IMR-90 (cell line): ENCODE results near the gene MADD. TPM values are rescaled to one million over a fixed set of nuclear protein-coding genes. Genes with fewer than 3 reads are reported as not detected.

Source experiments
- ATAC-seq: fragments of 200-7000 bp; cut with Tn5 transposase; 2 replicates; pipeline ENCODE4 v1.9.1; 2020; ENCODE audit warnings: low read depth, mild to moderate bottlenecking, moderate library complexity
- BruUV-seq: library from RNA; stranded (reverse); fragments of 400-500 nt; replicated peaks from 2 replicates; lab custom pipeline; 2021; lab: Mats Ljungman, UMichigan
- CTCF ChIA-PET: fragments of 300-600 bp; formaldehyde crosslinking; extraction: SDS; loops from one replicate; lab custom pipeline; 2021; ENCODE audit warnings: antibody characterized with exemption; lab: Yijun Ruan, JAX
- POLR2A ChIA-PET: fragments of 300-600 bp; sonication (Branson Sonifier 250); formaldehyde crosslinking; loops from one replicate; lab custom pipeline; 2022; ENCODE audit warnings: antibody characterized with exemption; ENCODE audit not compliant: unreplicated experiment; lab: Charles Lee
- DNase-seq: peaks from one replicate; pipeline ENCODE4 v3.0.0; 2013
- H2AFZ ChIP-seq: replicated peaks from 2 replicates; pipeline ENCODE3; 2013; ENCODE audit warnings: low read length, mild to moderate bottlenecking; ENCODE audit not compliant: poor library complexity
- H2AK5ac ChIP-seq: 2 replicates; pipeline ENCODE4 v1.6.1; 2013; ENCODE audit warnings: low read depth, low read length, inconsistent platforms
- H2AK9ac ChIP-seq: replicated peaks from 2 replicates; pipeline ENCODE3; 2013; ENCODE audit warnings: mild to moderate bottlenecking, low read depth, low read length, moderate library complexity; ENCODE audit not compliant: poor library complexity
- H2BK120ac ChIP-seq: 2 replicates; pipeline ENCODE4 v1.6.1; 2013; ENCODE audit warnings: low read depth, low read length, inconsistent platforms
- H2BK15ac ChIP-seq: 3 replicates; pipeline ENCODE4 v1.6.1; 2013; ENCODE audit warnings: low read depth, low read length, inconsistent platforms
- H2BK20ac ChIP-seq: 2 replicates; pipeline ENCODE4 v1.6.1; 2013; ENCODE audit warnings: low read depth, mild to moderate bottlenecking, inconsistent platforms, low read length, moderate library complexity
- H2BK5ac ChIP-seq: 2 replicates; pipeline ENCODE4 v1.6.1; 2013; ENCODE audit warnings: mild to moderate bottlenecking, low read depth, low read length, inconsistent platforms; ENCODE audit not compliant: poor library complexity, severe bottlenecking
- H3K14ac ChIP-seq: replicated peaks from 2 replicates; pipeline ENCODE4 v1.6.1; 2013; ENCODE audit warnings: low read depth, low read length, inconsistent platforms
- H3K18ac ChIP-seq: 2 replicates; pipeline ENCODE4 v1.6.1; 2013; ENCODE audit warnings: low read depth, low read length, control low read depth
- H3K23ac ChIP-seq: 2 replicates; pipeline ENCODE4 v1.6.1; 2013; ENCODE audit warnings: low read depth, low read length, inconsistent platforms
- H3K27ac ChIP-seq: 2 replicates; pipeline ENCODE4 v1.5.1; 2013; ENCODE audit warnings: mild to moderate bottlenecking, control low read depth, low read length; ENCODE audit not compliant: insufficient read depth
- H3K27me3 ChIP-seq: 2 replicates; pipeline ENCODE4 v1.6.1; 2013; ENCODE audit warnings: low read length; ENCODE audit not compliant: control insufficient read depth, insufficient read depth
- H3K36me3 ChIP-seq: 2 replicates; pipeline ENCODE4 v1.6.1; 2013; ENCODE audit warnings: low read length, mixed read lengths; ENCODE audit not compliant: control insufficient read depth, insufficient read depth
- H3K4ac ChIP-seq: 2 replicates; pipeline ENCODE4 v1.6.1; 2013; ENCODE audit warnings: low read depth, low read length, inconsistent platforms
- H3K4me1 ChIP-seq: 2 replicates; pipeline ENCODE4 v1.6.1; 2013; ENCODE audit warnings: low read length, mixed read lengths; ENCODE audit not compliant: control insufficient read depth, insufficient read depth
- H3K4me2 ChIP-seq: 2 replicates; pipeline ENCODE4 v1.6.1; 2013; ENCODE audit warnings: low read depth, mild to moderate bottlenecking, control low read depth, low read length, moderate library complexity
- H3K4me3 ChIP-seq: 2 replicates; pipeline ENCODE4 v1.5.1; 2013; ENCODE audit warnings: low read depth, mild to moderate bottlenecking, control low read depth, low read length, moderate library complexity; ENCODE audit not compliant: insufficient read depth
- H3K56ac ChIP-seq: 2 replicates; pipeline ENCODE4 v1.6.1; 2013; ENCODE audit warnings: low read length, inconsistent platforms; ENCODE audit not compliant: insufficient read depth; ENCODE audit errors: extremely low read depth
- H3K79me1 ChIP-seq, 2 experiments: 2 replicates each; pipeline ENCODE4 v1.6.1; 2013; ENCODE audit warnings: low read length in 2 of 2, inconsistent platforms in 1 of 2, low read depth in 1 of 2
- H3K9ac ChIP-seq: 2 replicates; pipeline ENCODE4 v1.6.1; 2013; ENCODE audit warnings: low read depth, low read length, control low read depth
- H3K9me1 ChIP-seq: 2 replicates; pipeline ENCODE4 v1.6.1; 2013; ENCODE audit warnings: low read length, inconsistent platforms; ENCODE audit not compliant: insufficient read depth
- H3K9me3 ChIP-seq: 2 replicates; pipeline ENCODE4 v1.6.1; 2013; ENCODE audit warnings: low read length; ENCODE audit not compliant: control insufficient read depth, insufficient read depth
- H4K20me1 ChIP-seq: 2 replicates; pipeline ENCODE4 v1.6.1; 2013; ENCODE audit warnings: low read length, inconsistent platforms; ENCODE audit not compliant: insufficient read depth
- H4K5ac ChIP-seq: 2 replicates; pipeline ENCODE4 v1.6.1; 2013; ENCODE audit warnings: mild to moderate bottlenecking, low read depth, low read length, control low read depth
- H4K8ac ChIP-seq, 2 experiments: 2 replicates each; pipeline ENCODE4 v1.6.1; 2013; ENCODE audit warnings: low read depth in 2 of 2, low read length in 2 of 2, control low read depth in 1 of 2, inconsistent platforms in 1 of 2
- H4K91ac ChIP-seq: 2 replicates; pipeline ENCODE4 v1.6.1; 2013; ENCODE audit warnings: low read depth, low read length, inconsistent platforms; ENCODE audit not compliant: insufficient read depth
- CHD1 ChIP-seq: IDR thresholded peaks from 2 replicates; pipeline ENCODE4 v1.6.1; 2012; ENCODE audit warnings: low read depth, low read length, improper control_type of control experiment
- FOS ChIP-seq: fragments of 150-350 bp; IDR thresholded peaks from 2 replicates; pipeline ENCODE4 v1.6.1; 2016; ENCODE audit warnings: low read depth, low read length
- RAD21 ChIP-seq: IDR thresholded peaks from 2 replicates; pipeline ENCODE4 v1.6.1; 2012; ENCODE audit warnings: low read length, improper control_type of control experiment
- RCOR1 ChIP-seq: IDR thresholded peaks from 2 replicates; pipeline ENCODE4 v1.6.1; 2012; ENCODE audit warnings: mild to moderate bottlenecking, low read length, improper control_type of control experiment; ENCODE audit not compliant: insufficient replicate concordance
- SMC3 ChIP-seq: fragments of 150-350 bp; IDR thresholded peaks from 2 replicates; pipeline ENCODE4 v1.6.1; 2016; ENCODE audit warnings: low read depth, mild to moderate bottlenecking, antibody characterized with exemption, low read length, moderate library complexity
- WGBS, 2 experiments: methylation state at CpG; one replicate each; pipeline versions ENCODE4 v1.1.5 to v1.1.7; 2013; ENCODE audit warnings: missing lambda C conversion rate in 2 of 2; ENCODE audit not compliant: insufficient read length in 1 of 2; ENCODE audit errors: extremely low coverage in 2 of 2; 5-methylcytosine and 5-hydroxymethylcytosine counted together
- dilution Hi-C: fragments of 300-500 bp; cut with HindIII; formaldehyde crosslinking; loops from one replicate; pipeline ENCODE4 v1.14.3; 2018; ENCODE audit warnings: low sequenced_read_pairs; ENCODE audit not compliant: unreplicated experiment
- in situ Hi-C: fragments of 300-500 bp; cut with MboI; formaldehyde crosslinking; loops from 3 replicates; pipeline ENCODE4 v1.14.3; 2019; ENCODE audit warnings: low sequenced_read_pairs, inconsistent platforms, mixed read lengths
- intact Hi-C: fragments of 100-400 bp; cut with micrococcal nuclease; formaldehyde crosslinking; loops from 2 replicates; pipeline ENCODE4 v1.10.0; 2022
- polyA plus RNA-seq, 3 experiments: library from polyadenylated mRNA; depleted of rRNA; stranded (reverse); fragments of >200 nt; gene quantifications; 2 replicates each; pipeline ENCODE4 v1.2.3, GENCODE V29; 2012; ENCODE audit warnings: low replicate concordance in 1 of 3
- total RNA-seq: library from RNA; depleted of rRNA; stranded (reverse); fragments of >200 nt; gene quantifications from 2 replicates; pipeline ENCODE4 v1.2.3, GENCODE V29; 2012

The MADD gene
- total and polyA plus RNA-seq, 2 of the 4 experiments (the other 2 are of a cell fraction): 13.3 to 16.4 TPM

GRCh38 chr11:47353978-47354774, 84.2 kb downstream of the MADD start:
- Histone ChIP-seq H4K5ac (no peak overlapping the region), H3K4me1 (no peaks in the 10 kb centered on the region), H3K27me3 (no peaks in the 10 kb centered on the region), H4K91ac (no peak overlapping the region; the same call in 1 of the 2 replicates), H2AK9ac (no peak overlapping the region), H3K23ac (0 out of 2 replicates have a peak overlapping the region, but pooled peaks have one; percentile 49), H3K4me3 (no peak overlapping the region), H2AFZ (no peak overlapping the region), H3K18ac (no peak overlapping the region), H3K14ac (no peak overlapping the region), H2BK20ac (no peak overlapping the region), H4K20me1 (no peaks in the 10 kb centered on the region), H2BK5ac (no peak overlapping the region), H3K56ac (no peak overlapping the region), H3K9me1 (peaks cover 20% of the 10 kb centered on the region), H3K9me3 (no peaks in the 10 kb centered on the region), H3K9ac (peak overlapping the region; percentile 20; the same call in 1 of the 2 replicates), H2AK5ac (peak overlapping the region; percentile 52), H2BK120ac (no peak overlapping the region), H3K79me1 (peaks cover 0 to 2% of the 10 kb centered on the region in 2 experiments; a peak in 1 of 4 replicates), H2BK15ac (no peak overlapping the region), H3K4ac (no peak overlapping the region; the same call in 1 of the 2 replicates), H4K8ac (peak overlapping the region in 1 of 2 experiments; percentile 56; a peak in 1 of 4 replicates), H3K27ac (no peak overlapping the region), H3K36me3 (no peaks in the 10 kb centered on the region), H3K4me2 (no peak overlapping the region)
- WGBS, 2 experiments: 93% methylated on average over 6 of the region's 15 CpGs; no CpG with 5 or more reads in 1 of the 2 experiments
- ChIA-PET CTCF (interaction anchor here (0.8 to 1.3 kb wide), 4 partner anchors 17 to 176 kb away, joined by 3 to 5 read pairs (median 4); partner anchors contain the start of gene ACP2), POLR2A (no interaction called here)
- in situ Hi-C loops: loop anchor here (25.0 kb wide), 1 partner anchor 467 kb away; no protein-coding TSS in a partner anchor
- no peak for DNase-seq
- no peak for TF ChIP-seq FOS
- no peak for TF ChIP-seq CHD1
- TF ChIP-seq RAD21: no peak
- TF ChIP-seq SMC3: no peak
- TF ChIP-seq RCOR1: no peak
- no TSS peak for BruUV-seq
- dilution Hi-C loops: no loop called here
- intact Hi-C loops: loop anchor here (2.0 kb wide), 1 partner anchor 83 kb away; the partner anchor contains the start of gene MADD
- ATAC-seq: no peak
